ENCODE data around the gene TEX261. TPM values are rescaled to one million over a fixed set of nuclear protein-coding genes. Genes with fewer than 3 reads are reported as not detected.

The TEX261 gene
- total and polyA plus RNA-seq, 2 of the 8 experiments (the other 6 are each of a cell fraction or from before 2014, with no cell fraction given), result 25.2 to 30.1 TPM

GRCh38 chr2:71008342-71008741 lies 13.7 kb upstream of the TEX261 start (continued):
- TF ChIP-seq BRCA1 (IDR thresholded peaks at IDR 0.05; ENCODE audit: low read depth, low read length), result no peak
- no peak for TF ChIP-seq JUN (IDR thresholded peaks at IDR 0.05; ENCODE audit: low read depth, low read length)
- TF ChIP-seq PHF8 (conservative IDR thresholded peaks at IDR 0.05; ENCODE audit: low read depth, low read length), result no peak
- no peak for TF ChIP-seq CBX5 (IDR thresholded peaks at IDR 0.05; ENCODE audit: low read depth, low read length)
- no peak for TF ChIP-seq TAF1 (IDR thresholded peaks at IDR 0.05; ENCODE audit: low read depth, low read length)
- no peak for TF ChIP-seq RNF2 (IDR thresholded peaks at IDR 0.05; ENCODE audit: borderline replicate concordance, low read depth, low read length, missing control alignments, poor library complexity, severe bottlenecking)

Data from H1 (cell line).